Retinal pigment epithelial cell (primary cell): Measurements from ENCODE around the gene PDCD1.

Experiments used
- DNase-seq: peaks from one replicate; pipeline ENCODE4 v3.0.0-alpha.2; 2010; ENCODE audit warnings: low read depth
- H3K4me3 ChIP-seq: 2 replicates; pipeline ENCODE4 v1.5.1; 2011; ENCODE audit warnings: mild to moderate bottlenecking, low read length, control low read depth, moderate library complexity
- TF ChIP-seq, protein P1 (sequence below): conservative IDR thresholded peaks from 2 replicates; pipeline ENCODE4 v1.5.1; 2011; ENCODE audit warnings: low read depth, low read length, control low read depth, inconsistent platforms

Gene PDCD1

DNA sequence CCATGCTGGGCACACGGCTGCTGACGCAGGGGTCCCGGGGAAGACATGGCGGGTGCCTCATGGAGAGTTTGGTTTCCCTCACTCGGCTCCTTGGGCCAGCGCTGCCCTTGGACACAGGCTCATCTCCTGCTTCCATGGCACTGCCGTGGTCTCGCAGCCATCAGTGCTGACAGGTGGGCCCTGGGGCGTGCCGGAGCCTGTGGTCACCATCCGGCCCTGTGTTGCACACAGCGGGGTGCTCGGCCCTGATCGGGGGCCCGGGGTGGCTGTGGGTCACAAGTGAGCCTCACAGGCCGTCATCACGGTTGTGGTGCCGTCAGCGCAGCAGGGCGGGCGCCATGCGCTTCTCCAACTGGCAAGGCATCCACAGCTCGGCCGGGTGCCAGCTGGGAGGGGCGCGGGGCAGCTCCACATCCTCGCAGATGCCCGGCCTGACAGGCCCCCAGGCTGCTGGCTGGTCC, 11.4 kb upstream of the PDCD1 start:
- TF ChIP-seq, protein P1, sequence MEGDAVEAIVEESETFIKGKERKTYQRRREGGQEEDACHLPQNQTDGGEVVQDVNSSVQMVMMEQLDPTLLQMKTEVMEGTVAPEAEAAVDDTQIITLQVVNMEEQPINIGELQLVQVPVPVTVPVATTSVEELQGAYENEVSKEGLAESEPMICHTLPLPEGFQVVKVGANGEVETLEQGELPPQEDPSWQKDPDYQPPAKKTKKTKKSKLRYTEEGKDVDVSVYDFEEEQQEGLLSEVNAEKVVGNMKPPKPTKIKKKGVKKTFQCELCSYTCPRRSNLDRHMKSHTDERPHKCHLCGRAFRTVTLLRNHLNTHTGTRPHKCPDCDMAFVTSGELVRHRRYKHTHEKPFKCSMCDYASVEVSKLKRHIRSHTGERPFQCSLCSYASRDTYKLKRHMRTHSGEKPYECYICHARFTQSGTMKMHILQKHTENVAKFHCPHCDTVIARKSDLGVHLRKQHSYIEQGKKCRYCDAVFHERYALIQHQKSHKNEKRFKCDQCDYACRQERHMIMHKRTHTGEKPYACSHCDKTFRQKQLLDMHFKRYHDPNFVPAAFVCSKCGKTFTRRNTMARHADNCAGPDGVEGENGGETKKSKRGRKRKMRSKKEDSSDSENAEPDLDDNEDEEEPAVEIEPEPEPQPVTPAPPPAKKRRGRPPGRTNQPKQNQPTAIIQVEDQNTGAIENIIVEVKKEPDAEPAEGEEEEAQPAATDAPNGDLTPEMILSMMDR: no peak
- no peak for DNase-seq
- no peak overlapping the region for H3K4me3 ChIP-seq

DNA sequence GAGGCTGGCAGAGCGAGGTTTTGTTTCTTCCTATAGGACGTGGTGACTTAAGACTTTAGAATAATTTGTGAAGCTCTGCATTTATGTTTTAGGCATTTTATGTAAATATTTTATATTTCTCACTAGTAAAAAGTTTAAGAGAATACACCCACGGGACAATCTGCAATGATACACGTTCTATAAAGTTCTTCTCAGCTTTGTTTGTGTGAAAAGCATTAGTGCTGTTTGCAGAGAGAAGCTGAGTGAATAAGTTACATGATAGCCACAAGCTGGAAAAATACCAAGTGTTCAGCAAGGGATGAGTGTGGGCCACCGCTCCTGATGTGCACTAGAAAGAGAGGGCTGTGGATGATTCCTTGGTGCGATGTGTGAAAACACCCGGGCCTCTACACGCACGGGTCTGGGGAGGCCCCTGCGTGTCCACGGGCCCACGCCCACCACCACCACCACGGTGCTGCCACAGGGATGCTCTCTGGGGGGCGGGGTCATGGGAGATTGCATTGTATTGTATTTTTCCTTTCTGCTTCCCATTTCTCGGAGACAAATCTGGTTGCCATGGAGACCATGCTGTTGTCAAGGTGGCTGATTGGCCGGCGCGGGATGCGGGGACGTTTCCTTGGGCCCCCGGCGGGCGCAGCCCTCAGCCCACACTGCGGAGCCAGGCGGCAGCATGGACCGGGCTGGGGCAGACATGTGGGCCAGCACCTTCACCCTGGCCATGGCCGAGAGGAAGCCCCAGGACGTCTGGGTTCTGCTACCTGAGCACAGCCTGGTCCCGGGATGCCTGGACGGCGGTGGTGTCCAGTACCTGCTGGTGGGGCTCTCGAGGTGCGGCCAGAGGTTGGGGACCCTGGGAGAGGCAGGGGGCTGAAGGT, 10.6 kb upstream of the PDCD1 start, which contains the start of gene RTP5:
Gene RTP5, plus strand, starts transcription at position 643 of the 875 bp plus-strand sequence. Its CDS starts 28 bp downstream, at position 671.
- DNase-seq: no peak
- H3K4me3 ChIP-seq: no peak within 1 kb of the TSS
- TF ChIP-seq, protein P1: no peak

DNA sequence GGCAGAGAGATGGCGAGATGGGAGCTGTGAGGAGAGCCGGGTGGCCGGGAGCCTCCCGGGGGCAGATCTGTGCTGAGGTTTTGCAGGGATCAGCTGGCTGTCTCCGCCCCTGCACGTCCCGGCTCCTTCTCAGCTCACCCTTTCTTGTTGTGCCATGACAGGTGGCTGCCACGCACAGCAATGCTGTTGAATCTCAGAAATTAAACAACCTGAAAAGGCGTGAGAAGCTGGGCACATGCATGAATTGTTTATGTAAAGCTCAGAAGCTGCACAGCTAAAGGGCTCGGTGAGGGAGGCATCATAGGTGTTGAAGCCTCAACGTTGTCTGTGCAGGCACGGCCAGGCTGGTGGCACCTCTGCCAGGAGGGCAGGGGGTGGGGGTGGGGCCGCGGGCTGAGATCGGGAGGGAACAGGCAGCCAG, 10.0 kb upstream of the PDCD1 start:
- no peak overlapping the region for H3K4me3 ChIP-seq
- TF ChIP-seq, protein P1: no peak
- no peak for DNase-seq

DNA sequence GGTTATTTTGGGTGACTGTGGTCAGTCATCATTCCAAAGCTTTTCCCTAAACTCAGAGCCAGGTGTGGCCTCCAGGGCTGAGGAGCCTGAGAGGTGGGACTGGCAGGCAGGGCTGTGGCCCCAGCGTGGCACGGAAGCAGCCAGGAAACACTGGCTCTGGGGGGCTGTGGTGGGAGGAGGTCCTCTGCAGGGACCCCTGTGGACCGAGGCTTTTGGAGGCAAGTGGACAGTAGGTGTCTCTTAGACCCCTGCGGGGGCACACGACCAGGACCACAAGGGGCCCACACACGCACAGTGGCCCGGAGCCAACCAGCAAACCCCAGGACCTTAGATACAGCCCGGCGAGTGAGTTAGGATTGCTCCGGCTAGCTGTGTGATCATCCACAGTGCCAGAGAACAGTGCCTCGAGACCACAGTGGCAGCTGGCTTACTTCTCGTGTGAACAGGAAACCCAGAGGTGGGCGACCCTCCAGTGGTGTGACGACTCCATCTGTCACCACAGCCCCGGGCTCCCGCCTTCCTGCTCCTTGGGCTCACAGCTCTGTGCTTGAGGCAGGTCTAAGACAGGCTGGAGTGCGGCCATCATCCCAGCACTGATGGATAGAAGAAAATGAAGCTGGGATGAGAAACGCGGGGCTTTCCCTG, 9.2 kb upstream of the PDCD1 start:
- DNase-seq: no peak
- TF ChIP-seq, protein P1: no peak
- no peak overlapping the region for H3K4me3 ChIP-seq

DNA sequence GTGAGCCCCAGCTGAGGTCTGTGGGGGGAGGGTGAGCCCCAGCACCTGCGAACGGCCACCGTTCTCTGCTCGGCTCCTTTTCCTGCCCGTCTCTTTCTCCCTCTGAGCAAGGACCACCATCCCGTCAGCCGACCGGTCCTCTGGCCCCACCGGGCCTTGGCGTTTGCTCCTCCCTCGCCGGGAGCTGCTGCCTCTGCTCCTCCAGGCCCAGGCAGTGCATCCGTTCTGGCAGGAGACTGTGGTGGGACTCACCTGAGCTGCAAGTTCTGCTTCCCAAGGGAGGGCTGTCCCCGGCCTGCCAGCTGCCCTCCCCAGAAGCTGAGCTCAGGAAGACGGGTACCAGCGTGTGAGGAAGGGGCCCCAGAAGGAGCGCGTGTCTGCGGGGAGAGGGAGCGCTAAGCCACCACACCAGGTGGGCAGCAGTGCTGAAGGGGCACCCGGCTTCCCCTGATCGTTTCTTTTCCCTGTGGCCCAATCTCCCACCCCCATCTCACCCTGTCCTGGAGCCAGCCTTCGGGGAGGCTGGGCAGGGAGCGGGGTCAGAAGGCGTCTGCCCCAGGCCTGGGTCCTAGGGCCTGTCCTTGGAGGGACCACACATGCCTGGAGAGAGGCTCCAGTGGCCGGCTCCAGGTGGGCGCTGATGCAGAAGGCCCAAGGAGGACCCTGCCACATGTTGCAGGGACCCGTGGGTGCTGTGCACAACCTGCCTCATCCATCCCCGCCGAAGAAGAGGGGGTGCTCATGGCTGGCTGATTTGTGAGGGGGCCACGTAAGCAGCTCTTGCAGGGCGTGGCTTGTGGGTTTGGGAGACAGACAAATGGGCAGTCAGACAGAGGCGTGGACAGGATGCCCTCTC, 8.3 kb upstream of the PDCD1 start:
- no peak overlapping the region for H3K4me3 ChIP-seq
- no peak for DNase-seq
- TF ChIP-seq, protein P1: no peak

DNA sequence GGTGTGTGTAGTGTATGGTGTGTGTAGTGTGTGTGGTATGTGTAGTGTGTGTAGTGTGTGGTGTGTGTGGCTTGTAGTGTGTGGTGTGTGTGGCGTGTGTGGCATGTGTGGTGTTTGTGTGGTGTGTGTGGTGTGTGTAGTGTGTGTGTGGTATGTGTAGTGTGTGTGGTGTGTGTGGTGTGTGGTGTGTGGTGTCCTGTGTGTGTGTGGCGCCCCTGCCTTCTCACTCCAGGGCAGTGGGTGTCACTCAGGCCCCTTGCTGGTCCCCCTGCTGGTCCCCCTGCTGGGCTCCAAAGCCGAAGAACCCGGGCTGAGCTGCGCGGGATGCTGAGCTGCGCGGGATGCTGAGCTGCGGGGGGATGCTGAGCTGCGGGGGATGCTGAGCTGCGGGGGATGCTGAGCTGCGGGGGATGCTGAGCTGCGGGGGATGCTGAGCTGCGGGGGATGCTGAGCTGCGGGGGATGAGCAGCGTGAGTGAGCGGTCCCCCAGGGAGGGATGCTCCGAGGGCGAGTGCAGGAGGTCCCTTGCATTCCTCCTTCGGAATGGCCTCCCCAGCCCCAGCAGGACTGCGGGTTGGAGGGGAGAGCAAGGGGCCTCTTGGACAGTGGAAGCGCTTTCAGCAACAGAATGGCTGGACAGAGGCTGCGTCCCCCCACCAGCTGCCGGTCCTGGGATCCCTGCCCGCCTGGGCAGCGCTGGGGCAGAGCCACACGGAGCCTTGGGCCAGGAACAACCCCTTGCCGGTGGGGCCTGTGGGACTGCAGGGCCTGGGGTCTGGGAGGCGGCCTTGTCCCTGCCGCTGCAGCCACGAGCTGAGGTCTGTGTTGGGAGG, 7.5 kb upstream of the PDCD1 start:
- no peak for DNase-seq
- H3K4me3 ChIP-seq: no peak overlapping the region
- TF ChIP-seq, protein P1: no peak
